Activated CD8-positive, alpha-beta memory T cell treated with anti-CD3 and anti-CD28 coated beads for 48 hours (primary cell): ENCODE data around the gene KLF4.
A peak's percentile ranks its signal among the peaks of the same experiment; 100 is the strongest.
"Not testable (repeated sequence)": the region's sequence is repeated elsewhere in the genome, so short reads cannot be mapped to it uniquely, and the experiment has no call there.

ENCODE experiments used
- DNase-seq, 3 experiments: peaks; one replicate each; pipeline ENCODE4 v3.0.0-alpha.2; 2020; ENCODE audit warnings: low read depth in 2 of 3, low spot score in 2 of 3

The KLF4 gene

DNA sequence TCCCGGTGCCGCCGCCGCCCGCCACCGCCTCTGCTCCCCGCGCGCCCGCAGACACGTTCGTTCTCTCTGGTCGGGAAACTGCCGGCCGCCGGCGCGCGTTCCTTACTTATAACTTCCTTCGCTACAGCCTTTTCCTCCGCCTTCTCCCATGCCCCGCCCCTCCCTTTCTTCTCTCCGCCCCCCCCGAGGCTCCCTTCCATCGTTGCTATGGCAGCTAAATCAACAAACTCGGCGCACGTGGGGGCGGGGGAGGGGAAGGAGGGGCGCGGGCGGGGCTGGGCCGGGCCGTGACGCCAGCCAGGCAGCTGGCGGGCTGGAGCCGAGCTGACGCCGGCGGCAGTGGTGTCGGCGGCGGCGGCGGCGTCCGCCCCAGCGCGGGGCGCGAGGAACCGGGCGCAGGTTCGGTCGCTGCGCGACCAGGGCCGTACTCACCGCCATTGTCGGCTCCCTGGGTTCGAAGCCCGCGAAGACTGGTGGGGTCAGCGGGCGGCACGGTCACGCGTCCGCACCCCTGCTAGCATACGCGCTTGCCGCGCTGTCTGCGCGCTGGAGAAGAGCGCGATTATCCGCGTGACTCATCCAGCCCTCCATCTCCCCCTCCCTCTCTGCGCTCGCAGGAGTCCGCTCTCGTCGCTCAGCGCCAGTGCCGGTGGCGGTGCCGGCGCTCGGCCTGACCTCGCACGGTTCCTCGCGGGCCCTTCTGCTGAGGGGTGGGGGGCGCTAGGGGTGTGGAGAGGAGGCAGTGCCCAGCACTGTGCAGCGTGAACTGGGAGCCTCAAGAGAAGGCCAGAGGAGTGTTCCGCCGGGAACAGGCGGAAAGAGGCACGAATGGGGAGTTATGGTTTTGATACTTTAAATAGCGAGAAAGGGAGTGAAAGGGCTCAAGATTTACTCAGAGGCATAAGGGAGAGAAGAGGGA lies at the start of gene KLF4:
KLF4 (minus strand) TSS at position 83 of the 919 bp plus-strand sequence. CDS start 597 bp downstream, outside the sequence.
- peak; percentile 15 to 60 (median 54) for DNase-seq

DNA sequence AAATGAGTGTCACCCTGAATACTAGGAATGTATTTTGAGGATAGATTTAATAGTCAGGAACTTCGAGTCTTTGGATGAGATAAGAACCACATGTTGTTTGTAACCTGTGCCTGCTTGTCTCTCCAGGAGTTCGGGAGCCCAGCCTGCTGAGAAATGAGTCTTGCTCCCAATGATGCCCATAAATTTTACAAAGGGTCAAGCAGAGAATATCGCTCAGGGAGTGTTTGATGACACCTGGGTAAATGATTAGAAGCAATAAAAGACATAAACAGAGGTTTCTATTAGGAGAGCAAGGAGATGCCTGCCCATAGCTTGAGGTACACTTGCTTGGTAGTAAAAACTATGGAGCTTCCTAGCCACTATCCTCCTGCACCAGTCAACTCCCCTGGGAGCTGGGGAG lies 46.9 kb upstream of the KLF4 start:
- no peak for DNase-seq

- DNase-seq = no peak
These were observed 45.0 kb upstream of the KLF4 start for GRCh38 chr9:107534510-107535078.

- DNase-seq = no peak
These were observed 41.1 kb upstream of the KLF4 start for GRCh38 chr9:107530679-107531078.

- no peak for DNase-seq
These were observed 39.1 kb upstream of the KLF4 start for GRCh38 chr9:107528686-107529085.

GRCh38 chr9:107523539-107523938 lies 34.0 kb upstream of the KLF4 start:
- no peak for DNase-seq

- DNase-seq = no peak
These were observed 30.6 kb upstream of the KLF4 start for GRCh38 chr9:107520186-107520585.

- DNase-seq = no peak
These were observed 28.7 kb upstream of the KLF4 start for GRCh38 chr9:107518037-107518807.

DNA sequence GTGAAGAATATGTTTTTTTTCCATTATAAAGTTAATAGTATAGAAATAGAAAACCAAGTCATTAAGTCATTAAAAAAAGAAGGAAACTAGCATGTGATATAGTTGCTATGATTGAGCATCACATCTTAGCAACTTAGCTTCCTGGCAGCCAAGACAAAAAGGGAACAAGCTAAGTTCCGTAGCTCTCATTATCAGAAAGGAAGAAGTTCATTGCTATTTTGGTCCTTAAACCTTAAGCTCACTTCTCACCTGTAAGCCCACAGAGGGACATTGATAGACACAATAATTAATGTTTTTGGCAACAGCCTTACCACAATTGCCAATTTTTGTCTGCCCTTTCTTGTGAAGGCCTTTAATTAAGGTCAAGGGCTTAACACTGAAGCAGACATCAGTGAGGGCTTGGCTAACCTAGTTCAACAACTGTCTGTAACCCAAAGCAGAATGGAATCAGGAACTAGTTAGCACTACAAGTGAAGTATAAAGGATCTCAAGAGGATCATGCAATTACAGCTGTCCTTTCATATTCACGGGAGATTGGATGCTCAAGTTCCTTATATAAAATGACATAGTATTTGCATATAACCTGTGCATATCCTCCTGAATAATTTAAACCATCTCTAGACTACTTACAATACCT lies 24.0 kb upstream of the KLF4 start:
- no peak for DNase-seq

DNA sequence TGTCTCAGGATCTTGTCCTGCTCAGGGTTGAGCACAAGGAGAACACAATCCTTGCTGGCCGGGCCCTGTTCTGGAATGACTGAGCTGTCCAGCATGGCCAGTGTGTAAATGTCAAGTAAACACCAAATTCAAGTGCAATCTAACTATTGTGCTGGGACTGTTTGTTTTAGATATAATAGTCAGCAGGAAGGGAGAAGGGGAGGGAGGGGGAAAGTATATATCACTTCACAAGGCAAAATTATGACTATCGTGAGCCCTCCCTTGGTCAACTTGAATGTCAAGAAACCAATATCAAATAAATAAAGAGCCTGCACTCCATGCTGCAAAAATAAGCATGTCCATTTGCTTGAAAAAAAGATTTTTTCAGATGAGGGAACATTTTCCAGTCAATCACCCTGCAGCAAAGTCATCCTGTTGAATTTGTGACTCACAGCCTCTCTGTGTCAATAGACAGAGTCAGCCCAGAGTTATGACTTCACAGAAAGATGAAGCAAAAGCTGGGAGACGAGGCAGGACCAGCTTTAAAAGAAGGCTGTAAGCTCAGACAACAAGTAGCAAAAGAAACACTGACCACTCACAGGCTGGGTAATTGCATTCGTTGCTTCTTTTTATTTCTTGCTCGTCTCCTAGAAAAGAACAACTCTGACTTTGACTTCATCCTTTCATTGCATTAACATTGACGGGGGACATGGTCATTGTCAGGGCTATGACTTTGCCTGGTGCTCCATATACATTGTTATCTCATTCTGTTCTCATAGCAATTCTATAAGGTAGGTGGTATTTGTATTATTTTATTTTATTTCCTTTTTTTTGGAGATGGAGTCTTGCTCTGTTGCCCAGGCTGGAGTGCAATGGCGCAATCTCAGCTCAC lies 15.3 kb upstream of the KLF4 start:
- no peak for DNase-seq

- no peak for DNase-seq
These were observed 12.9 kb upstream of the KLF4 start for GRCh38 chr9:107502464-107502863.

DNA sequence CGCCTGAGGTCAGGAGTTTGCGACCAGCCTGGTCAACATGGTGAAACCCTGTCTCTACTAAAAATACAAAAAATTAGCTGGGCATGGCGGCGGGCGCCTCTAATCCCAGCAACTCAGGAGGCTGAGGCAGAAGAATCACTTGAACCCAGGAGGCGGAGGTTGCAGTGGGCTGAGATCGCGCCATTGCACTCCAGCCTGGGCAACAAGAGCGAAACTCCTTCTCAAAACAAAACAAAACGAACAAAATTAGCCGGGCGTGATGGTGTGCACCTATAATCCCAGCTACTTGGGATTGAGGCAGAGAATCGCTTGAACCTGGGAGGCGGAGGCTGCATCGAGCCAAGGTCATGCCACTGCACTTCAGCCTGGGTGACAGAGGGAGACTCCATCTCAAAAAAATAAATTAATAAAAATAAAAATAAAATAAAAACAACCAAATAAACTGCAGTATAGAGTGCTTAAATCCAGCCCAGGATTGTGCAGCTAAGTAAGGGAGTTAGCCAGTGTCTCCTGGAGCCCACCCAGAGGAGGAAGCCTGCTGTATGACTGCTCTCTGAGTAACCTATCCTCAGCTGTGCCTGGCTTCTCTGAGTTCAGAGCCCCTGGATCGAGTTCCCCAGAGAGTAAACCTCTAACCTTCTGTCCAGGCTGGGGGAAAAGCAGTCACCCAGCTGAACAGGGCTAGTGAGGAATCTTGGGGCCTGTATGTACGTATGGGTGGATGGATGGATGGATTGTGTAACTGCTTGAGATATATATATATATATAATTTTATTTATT lies 11.0 kb upstream of the KLF4 start:
- not testable (repeated sequence) for DNase-seq

DNA sequence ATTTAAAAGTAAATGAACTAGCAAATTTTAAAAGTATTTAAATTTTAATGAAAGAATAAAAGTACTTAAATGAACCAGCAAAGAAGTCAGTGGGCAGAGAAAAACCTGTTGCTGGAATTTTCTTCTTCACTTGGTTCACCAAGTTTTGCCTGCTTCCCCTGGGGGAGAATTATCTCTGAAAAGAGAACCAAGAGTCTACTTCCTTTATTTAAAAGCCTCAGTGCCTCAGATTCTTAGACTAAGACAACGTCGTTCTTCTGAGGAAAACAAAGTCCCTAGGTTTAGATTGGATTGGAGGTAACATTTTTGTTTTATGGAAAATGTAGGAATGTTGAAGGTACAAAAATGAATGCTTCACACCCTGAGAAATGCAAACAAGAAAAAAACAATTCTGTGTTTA lies 7.4 kb upstream of the KLF4 start:
- DNase-seq = no peak

GRCh38 chr9:107492381-107492970 lies 2.9 kb upstream of the KLF4 start:
- DNase-seq = no peak

DNA sequence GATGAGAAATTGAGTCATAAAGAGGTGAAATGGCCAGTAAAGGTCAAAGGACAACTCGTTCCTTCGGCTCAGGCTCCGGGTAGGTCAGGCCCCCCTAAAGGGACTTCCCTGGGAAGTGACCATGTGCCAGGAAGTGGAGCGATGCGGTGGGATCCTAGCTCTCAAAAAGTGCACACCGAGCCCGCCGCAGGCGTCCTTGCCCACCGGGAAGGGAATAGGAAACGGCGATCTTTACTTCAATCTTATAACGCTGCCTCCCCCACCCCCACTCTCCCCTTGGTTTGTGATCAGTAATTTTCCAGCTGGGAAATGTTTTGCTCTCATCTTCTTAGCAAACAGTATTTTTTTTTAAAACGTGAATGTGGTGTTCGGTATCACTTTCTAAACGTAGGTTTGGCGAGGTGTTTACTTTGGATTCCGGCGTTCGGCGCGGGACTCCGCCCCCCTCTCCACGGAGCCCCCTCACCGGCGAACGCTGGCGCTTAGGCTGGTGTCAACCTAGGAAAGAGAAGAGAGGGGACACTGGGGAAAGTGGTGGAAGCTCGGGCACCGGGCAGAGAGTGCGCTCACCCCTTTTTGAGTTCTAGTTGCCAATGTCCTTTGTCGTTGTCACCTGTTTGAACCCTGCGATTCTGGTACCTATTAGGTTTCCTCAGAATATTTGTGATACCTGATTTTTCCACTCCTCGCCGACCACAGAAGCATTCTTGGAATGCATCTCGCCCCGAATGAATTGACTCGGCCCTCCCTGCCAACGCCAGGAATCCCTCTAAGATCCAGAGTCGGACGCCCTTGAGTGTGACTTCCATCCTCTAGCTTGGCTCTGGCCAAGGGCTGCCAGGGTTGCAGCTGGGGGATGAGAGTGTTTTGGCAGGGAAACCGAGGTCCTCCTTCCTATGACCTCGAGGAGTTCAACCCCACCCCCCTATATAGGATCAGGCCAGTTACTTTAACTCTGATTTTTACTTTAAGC lies 1.8 kb upstream of the KLF4 start:
- no peak for DNase-seq

DNA sequence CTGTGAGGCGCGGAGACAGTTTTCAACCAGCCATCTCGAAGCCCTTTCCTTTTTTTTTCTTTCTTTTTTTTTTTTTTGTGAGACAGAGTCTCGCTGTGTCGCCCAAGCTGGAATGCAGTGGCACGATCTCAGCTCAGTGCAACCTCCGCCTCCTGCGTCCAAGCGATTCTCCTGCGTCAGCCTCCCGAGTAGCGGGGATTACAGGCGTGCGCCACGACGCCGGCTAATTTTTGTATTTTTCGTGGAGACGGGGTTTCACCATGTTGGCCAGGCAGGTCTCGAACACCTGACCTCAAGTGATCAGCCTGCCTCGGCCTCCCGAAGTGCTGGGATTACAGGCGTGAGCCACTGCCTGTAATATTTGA lies 1.0 kb upstream of the KLF4 start:
- not testable (repeated sequence) for DNase-seq

DNA sequence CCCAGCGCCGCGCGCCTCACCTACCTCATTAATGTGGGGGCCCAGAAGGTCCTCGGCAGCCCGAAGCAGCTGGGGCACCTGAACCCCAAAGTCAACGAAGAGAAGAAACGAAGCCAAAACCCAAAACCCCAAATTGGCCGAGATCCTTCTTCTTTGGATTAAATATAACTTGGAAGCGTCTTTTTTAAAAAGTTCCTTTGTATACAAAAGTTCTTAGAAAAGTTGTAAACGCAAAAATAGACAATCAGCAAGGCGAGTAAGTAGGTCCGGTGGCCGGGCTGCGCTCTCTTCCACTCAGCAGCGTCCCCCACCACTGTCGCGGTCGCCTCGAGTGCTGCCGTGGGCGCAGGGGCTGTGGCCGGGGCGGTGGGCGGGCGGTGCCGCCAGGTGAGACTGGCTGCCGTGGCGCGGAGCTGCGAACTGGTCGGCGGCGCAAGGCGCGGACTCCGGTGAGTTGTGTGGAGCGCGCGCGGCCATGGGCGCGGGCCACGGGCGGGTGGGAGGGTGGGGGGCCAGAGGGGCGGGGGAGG lies 360 bp downstream of the KLF4 start:
- DNase-seq = no peak
